Endometrium (tissue), 2 donors: Measurements from ENCODE around the gene SLC35A5.

ENCODE experiments used
- FAIRE-seq: peaks from 2 replicates; lab custom pipeline; 2012; peaks lifted over from hg19 to GRCh38; lab: Jason Lieb, UNC
- donor health status: control.
- donor health status: control.

SLC35A5 gene

GRCh38 chr3:112627419-112627818 is 65.6 kb downstream of the SLC35A5 start:
- FAIRE-seq = no peak

GRCh38 chr3:112627919-112628466 is 66.1 kb downstream of the SLC35A5 start:
- FAIRE-seq = no peak

- no peak for FAIRE-seq
Measured at GRCh38 chr3:112629425-112629824, 67.6 kb downstream of the SLC35A5 start.

GRCh38 chr3:112631257-112631656 is 69.4 kb downstream of the SLC35A5 start:
- FAIRE-seq = no peak

GRCh38 chr3:112632596-112632995 is 70.8 kb downstream of the SLC35A5 start:
- FAIRE-seq = no peak

- no peak for FAIRE-seq
Measured at GRCh38 chr3:112633191-112633590, 71.3 kb downstream of the SLC35A5 start.

GRCh38 chr3:112633757-112634156 is 71.9 kb downstream of the SLC35A5 start:
- FAIRE-seq = no peak

- FAIRE-seq = no peak
Measured at GRCh38 chr3:112634786-112635541, 73.1 kb downstream of the SLC35A5 start.
